ENCODE results near the gene CEP70.

The CEP70 gene

DNA sequence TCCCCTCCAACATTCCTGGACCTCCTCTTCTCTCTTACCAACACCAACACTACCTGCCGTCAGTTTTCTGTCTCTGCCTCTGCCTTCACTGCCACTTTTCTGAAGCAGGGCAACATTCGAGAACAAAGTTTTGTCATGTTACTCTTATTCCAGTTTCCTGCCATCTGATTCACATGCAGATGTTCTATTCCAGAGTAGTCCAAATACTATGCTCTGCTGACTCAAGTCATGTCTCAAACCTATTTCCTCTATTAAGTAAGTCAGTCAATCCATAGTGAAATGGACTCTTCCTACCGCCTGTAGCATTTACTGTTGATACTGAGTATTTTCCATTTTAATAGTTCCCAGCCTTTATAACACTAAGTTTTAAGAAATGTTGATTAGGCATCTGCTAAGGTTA, 116.3 kb downstream of the CEP70 start:
- Mint-ChIP-seq H3K9me3 (no peaks in the 10 kb centered on the region), H3K27me3 (ENCODE audit: low read depth) (no peaks in the 10 kb centered on the region), H3K4me3 (no peak overlapping the region), H3K36me3 (ENCODE audit: low read depth) (no peaks in the 10 kb centered on the region), H3K27ac (no peak overlapping the region), H3K4me1 (no peaks in the 10 kb centered on the region)
- TF ChIP-seq, protein P1, sequence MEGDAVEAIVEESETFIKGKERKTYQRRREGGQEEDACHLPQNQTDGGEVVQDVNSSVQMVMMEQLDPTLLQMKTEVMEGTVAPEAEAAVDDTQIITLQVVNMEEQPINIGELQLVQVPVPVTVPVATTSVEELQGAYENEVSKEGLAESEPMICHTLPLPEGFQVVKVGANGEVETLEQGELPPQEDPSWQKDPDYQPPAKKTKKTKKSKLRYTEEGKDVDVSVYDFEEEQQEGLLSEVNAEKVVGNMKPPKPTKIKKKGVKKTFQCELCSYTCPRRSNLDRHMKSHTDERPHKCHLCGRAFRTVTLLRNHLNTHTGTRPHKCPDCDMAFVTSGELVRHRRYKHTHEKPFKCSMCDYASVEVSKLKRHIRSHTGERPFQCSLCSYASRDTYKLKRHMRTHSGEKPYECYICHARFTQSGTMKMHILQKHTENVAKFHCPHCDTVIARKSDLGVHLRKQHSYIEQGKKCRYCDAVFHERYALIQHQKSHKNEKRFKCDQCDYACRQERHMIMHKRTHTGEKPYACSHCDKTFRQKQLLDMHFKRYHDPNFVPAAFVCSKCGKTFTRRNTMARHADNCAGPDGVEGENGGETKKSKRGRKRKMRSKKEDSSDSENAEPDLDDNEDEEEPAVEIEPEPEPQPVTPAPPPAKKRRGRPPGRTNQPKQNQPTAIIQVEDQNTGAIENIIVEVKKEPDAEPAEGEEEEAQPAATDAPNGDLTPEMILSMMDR (IDR thresholded peaks at IDR 0.05; ENCODE audit: unreplicated experiment in 3 of 3), result no peak

DNA sequence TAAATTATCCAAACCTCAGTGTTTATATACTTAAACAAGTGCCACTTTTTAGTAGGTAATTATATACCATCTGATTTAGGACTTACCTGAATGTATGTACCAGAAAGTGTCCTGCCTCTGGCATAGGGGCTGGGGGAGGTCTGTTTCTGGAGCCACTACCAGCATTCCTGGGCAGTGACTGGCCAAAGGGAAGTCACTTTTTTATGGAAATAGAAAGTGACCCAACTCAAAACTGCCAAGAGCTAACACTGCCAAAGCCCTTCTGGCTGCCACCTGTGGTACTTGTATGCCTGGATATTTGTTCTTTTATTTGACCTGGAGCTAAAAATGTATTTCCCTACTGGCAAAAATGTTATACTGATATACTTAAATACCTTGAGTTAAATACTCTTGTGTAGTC, 116.9 kb downstream of the CEP70 start:
- Mint-ChIP-seq H3K36me3 (ENCODE audit: low read depth) (no peaks in the 10 kb centered on the region), H3K4me1 (no peaks in the 10 kb centered on the region), H3K4me3 (no peak overlapping the region), H3K9me3 (no peaks in the 10 kb centered on the region), H3K27me3 (ENCODE audit: low read depth) (no peaks in the 10 kb centered on the region), H3K27ac (no peak overlapping the region)
- TF ChIP-seq, protein P1 (IDR thresholded peaks at IDR 0.05; ENCODE audit: unreplicated experiment in 3 of 3), result no peak

DNA sequence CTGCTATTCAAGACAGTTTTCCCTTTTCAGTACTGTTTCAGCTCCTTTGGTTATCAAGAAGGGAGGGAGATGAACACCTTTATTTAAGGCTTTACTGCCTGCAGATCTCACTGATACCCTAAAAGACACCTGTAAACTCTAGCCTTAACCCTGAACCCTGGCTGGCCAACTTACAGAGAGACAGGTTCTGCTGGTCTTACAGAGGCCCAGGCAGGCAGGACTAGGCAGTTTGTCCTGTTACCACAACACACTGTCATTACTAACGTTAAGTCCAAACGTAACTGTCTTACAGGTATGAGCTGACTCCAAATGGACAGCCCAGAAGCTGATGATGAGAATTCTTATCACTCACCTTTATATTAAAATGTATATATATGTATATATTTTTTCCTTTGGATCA, 117.5 kb downstream of the CEP70 start:
- H3K9me3 Mint-ChIP-seq, result no peaks in the 10 kb centered on the region
- TF ChIP-seq, protein P1 (IDR thresholded peaks at IDR 0.05; ENCODE audit: unreplicated experiment in 3 of 3), result no peak

DNA sequence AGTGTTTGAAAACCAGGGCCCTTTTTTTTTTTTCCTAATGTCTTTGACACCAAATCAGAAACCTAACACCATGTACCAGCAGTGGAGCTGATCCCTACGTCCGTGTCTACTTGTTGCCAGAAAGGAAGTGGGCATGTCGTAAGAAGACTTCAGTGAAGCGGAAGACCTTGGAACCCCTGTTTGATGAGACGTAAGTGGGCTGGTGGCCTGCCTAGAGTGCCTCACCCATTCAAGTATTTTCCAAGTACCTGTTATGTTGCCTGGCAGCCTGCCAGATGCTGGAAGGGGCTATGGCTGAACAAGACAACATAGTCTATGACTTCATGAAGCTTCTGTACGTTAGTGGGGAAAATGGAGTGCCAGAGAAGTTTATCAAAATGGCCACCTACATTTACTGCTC, 119.9 kb downstream of the CEP70 start:
- H3K27ac Mint-ChIP-seq, result no peak overlapping the region
- H3K9me3 Mint-ChIP-seq, result no peaks in the 10 kb centered on the region
- H3K36me3 Mint-ChIP-seq (ENCODE audit: low read depth), result no peaks in the 10 kb centered on the region
- H3K27me3 Mint-ChIP-seq (ENCODE audit: low read depth), result no peaks in the 10 kb centered on the region
- H3K4me3 Mint-ChIP-seq, result no peak overlapping the region
- no peaks in the 10 kb centered on the region for H3K4me1 Mint-ChIP-seq
- TF ChIP-seq, protein P1 (IDR thresholded peaks at IDR 0.05; ENCODE audit: unreplicated experiment in 3 of 3), result no peak

More for the DNA sequence above, 117.5 kb downstream of the CEP70 start:
- H3K27me3 Mint-ChIP-seq (ENCODE audit: low read depth), result no peaks in the 10 kb centered on the region
- no peaks in the 10 kb centered on the region for H3K36me3 Mint-ChIP-seq (ENCODE audit: low read depth)
- no peak overlapping the region for H3K4me3 Mint-ChIP-seq
- no peak overlapping the region for H3K27ac Mint-ChIP-seq
- no peaks in the 10 kb centered on the region for H3K4me1 Mint-ChIP-seq

DNA sequence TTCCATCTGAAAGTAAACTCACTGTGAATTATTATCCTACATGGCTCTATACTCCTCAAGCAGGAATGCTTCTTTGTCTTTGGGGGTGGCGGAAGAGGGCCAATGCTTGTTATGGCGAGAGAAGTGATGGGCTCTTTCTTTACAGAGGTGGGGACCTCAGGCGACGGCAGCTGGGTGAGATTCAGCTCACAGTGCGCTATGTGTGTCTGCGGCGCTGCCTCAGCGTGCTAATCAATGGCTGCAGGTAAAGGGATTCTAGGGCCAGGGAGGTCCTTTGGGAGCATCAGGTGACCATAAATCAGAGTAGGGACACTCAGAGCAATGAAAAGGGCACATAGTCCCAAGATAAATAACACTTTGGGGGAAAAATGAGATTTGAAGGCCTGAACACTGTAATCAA, 120.7 kb downstream of the CEP70 start:
- TF ChIP-seq, protein P1 (IDR thresholded peaks at IDR 0.05; ENCODE audit: unreplicated experiment in 3 of 3), result no peak
- H3K27ac Mint-ChIP-seq, result no peak overlapping the region
- H3K4me3 Mint-ChIP-seq, result no peak overlapping the region
- H3K36me3 Mint-ChIP-seq (ENCODE audit: low read depth), result no peaks in the 10 kb centered on the region
- no peaks in the 10 kb centered on the region for H3K27me3 Mint-ChIP-seq (ENCODE audit: low read depth)
- no peaks in the 10 kb centered on the region for H3K4me1 Mint-ChIP-seq
- no peaks in the 10 kb centered on the region for H3K9me3 Mint-ChIP-seq

DNA sequence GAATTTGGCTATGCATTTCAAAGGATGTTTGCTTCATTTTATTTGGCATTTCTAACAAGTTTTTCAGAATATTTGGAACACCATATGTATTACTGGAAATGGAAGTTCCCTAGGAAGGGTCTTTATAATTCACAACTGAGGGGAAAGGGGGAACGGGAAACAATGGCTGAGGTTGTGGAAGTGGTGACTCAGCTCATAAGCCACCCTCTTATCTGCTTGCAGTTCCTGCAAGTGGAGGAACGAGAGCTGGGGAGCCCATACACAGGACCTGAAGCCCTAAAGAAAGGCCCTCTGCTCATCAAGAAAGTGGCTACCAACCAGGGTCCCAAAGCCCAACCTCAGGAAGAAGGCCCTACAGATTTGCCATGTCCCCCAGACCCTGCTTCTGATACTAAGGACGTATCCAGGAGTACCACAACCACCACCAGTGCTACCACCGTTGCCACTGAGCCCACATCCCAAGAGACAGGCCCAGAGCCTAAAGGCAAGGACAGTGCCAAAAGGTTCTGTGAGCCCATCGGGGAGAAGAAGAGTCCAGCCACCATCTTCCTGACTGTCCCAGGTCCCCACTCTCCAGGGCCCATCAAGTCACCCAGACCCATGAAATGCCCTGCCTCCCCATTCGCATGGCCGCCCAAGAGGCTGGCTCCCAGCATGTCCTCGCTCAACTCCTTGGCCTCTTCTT, 121.8 kb downstream of the CEP70 start:
- Mint-ChIP-seq H3K36me3 (ENCODE audit: low read depth) (no peaks in the 10 kb centered on the region), H3K4me3 (no peak overlapping the region), H3K27ac (no peak overlapping the region), H3K4me1 (no peaks in the 10 kb centered on the region), H3K9me3 (no peaks in the 10 kb centered on the region), H3K27me3 (ENCODE audit: low read depth) (no peaks in the 10 kb centered on the region)
- TF ChIP-seq, protein P1 (IDR thresholded peaks at IDR 0.05; ENCODE audit: unreplicated experiment in 3 of 3), result no peak

All from nephron (organoid).